H1 (cell line): ENCODE measurements around the gene CMYA5. TPM values are rescaled to one million over a fixed set of nuclear protein-coding genes. Genes with fewer than 3 reads are reported as not detected.

Experiments
- CTCF ChIA-PET: fragments of 300-600 bp; sonication (Branson Sonifier 250); formaldehyde crosslinking; loops from one replicate; lab custom pipeline; 2021; ENCODE audit not compliant: partially characterized antibody; lab: Charles Lee
- POLR2A ChIA-PET: fragments of 300-600 bp; sonication (Branson Sonifier 250); formaldehyde crosslinking; loops from one replicate; lab custom pipeline; 2021; ENCODE audit warnings: inconsistent platforms; ENCODE audit not compliant: partially characterized antibody; lab: Charles Lee
- DNase-seq, 2 experiments: peaks; one replicate each; pipeline versions ENCODE4 v3.0.0 to v3.0.0-alpha.2; 2010 to 2022; ENCODE audit warnings: low spot score in 2 of 2, low read depth in 1 of 2, mixed read lengths in 1 of 2
- FAIRE-seq: peaks from 2 replicates; lab custom pipeline; 2011; peaks lifted over from hg19 to GRCh38; lab: Jason Lieb, UNC
- H2AFZ ChIP-seq: 2 replicates; pipeline ENCODE4 v1.8.1; 2012; ENCODE audit warnings: low read length, inconsistent platforms
- H2AK5ac ChIP-seq: 2 replicates; pipeline ENCODE4 v1.6.1; 2013; ENCODE audit warnings: low read depth, low read length
- H2BK120ac ChIP-seq: replicated peaks from 2 replicates; pipeline ENCODE3; 2013; ENCODE audit warnings: low read depth, low read length, inconsistent platforms
- H2BK12ac ChIP-seq: 2 replicates; pipeline ENCODE4 v1.6.1; 2013; ENCODE audit warnings: low read depth, low read length
- H2BK15ac ChIP-seq: 2 replicates; pipeline ENCODE4 v1.6.1; 2013; ENCODE audit warnings: low read length
- H2BK20ac ChIP-seq: 2 replicates; pipeline ENCODE4 v1.6.1; 2013; ENCODE audit warnings: low read length
- H2BK5ac ChIP-seq: 2 replicates; pipeline ENCODE4 v1.6.1; 2013; ENCODE audit warnings: low read depth, low read length
- H3K14ac ChIP-seq: 2 replicates; pipeline ENCODE4 v1.6.1; 2013; ENCODE audit warnings: inconsistent platforms; ENCODE audit not compliant: insufficient read length
- H3K18ac ChIP-seq: 2 replicates; pipeline ENCODE4 v1.6.1; 2013; ENCODE audit warnings: low read length; ENCODE audit errors: extremely low read depth
- H3K23ac ChIP-seq: 2 replicates; pipeline ENCODE4 v1.6.1; 2013; ENCODE audit warnings: inconsistent platforms; ENCODE audit not compliant: insufficient read length
- H3K23me2 ChIP-seq: 2 replicates; pipeline ENCODE4 v1.6.1; 2013; ENCODE audit warnings: low read depth, low read length
- H3K27ac ChIP-seq: 2 replicates; pipeline ENCODE4 v1.6.1; 2011; ENCODE audit warnings: low read depth, low read length, inconsistent platforms
- H3K27me3 ChIP-seq, 4 experiments: replicated peaks in 1 of 4; 1 replicate in 1 of 4; 2 replicates in 3 of 4; pipeline versions ENCODE4 v1.6.1 to v1.8.1; 2011 to 2013; ENCODE audit warnings: low read length in 3 of 4, mild to moderate bottlenecking in 3 of 4, inconsistent platforms in 2 of 4, mixed read lengths in 2 of 4, moderate library complexity in 1 of 4; ENCODE audit not compliant: control insufficient read depth in 3 of 4, insufficient read depth in 3 of 4; ENCODE audit errors: extremely low read depth in 1 of 4
- H3K36me3 ChIP-seq, 4 experiments: 2 replicates each; pipeline versions ENCODE4 v1.6.1 to v1.8.1; 2011 to 2013; ENCODE audit warnings: mild to moderate bottlenecking in 4 of 4, low read length in 3 of 4, moderate library complexity in 2 of 4, control low read depth in 1 of 4, inconsistent platforms in 1 of 4; ENCODE audit not compliant: insufficient read depth in 4 of 4, control insufficient read depth in 2 of 4
- H3K4ac ChIP-seq: replicated peaks from 2 replicates; pipeline ENCODE3; 2013; ENCODE audit warnings: low read length, low read depth, mixed read lengths, inconsistent platforms; ENCODE audit not compliant: insufficient read length
- H3K4me1 ChIP-seq, 4 experiments: replicated peaks in 1 of 4; 1 replicate in 1 of 4; 2 replicates in 3 of 4; pipeline versions ENCODE4 v1.6.1 to v1.8.1; 2011 to 2013; ENCODE audit warnings: low read length in 3 of 4, inconsistent platforms in 2 of 4, mixed read lengths in 1 of 4; ENCODE audit not compliant: insufficient read depth in 4 of 4, control insufficient read depth in 3 of 4
- H3K4me2 ChIP-seq, 2 experiments: 2 replicates each; pipeline versions ENCODE4 v1.6.1 to v1.8.1; 2011 to 2013; ENCODE audit warnings: low read depth in 2 of 2, low read length in 2 of 2, control low read depth in 1 of 2, inconsistent platforms in 1 of 2, mild to moderate bottlenecking in 1 of 2; ENCODE audit not compliant: insufficient read depth in 1 of 2
- H3K4me3 ChIP-seq, 4 experiments: fragments of 200-600, 300-600 bp in 1 of 4; sonication (generic), shearing (Covaris generic), sonication (Bioruptor Twin) in 1 of 4; 2 replicates each; pipeline versions ENCODE4 v1.5.1 to v1.8.1; 2011 to 2016; ENCODE audit warnings: low read length in 4 of 4, low read depth in 3 of 4, control low read depth in 2 of 4, inconsistent platforms in 2 of 4, mild to moderate bottlenecking in 2 of 4, mixed read lengths in 1 of 4, moderate library complexity in 1 of 4; ENCODE audit not compliant: insufficient read depth in 2 of 4; ENCODE audit errors: extremely low read depth in 1 of 4
- H3K56ac ChIP-seq: replicated peaks from 2 replicates; pipeline ENCODE3; 2013; ENCODE audit warnings: low read depth, mild to moderate bottlenecking, mixed read lengths, low read length, inconsistent platforms; ENCODE audit not compliant: insufficient read length
- H3K79me1 ChIP-seq: 2 replicates; pipeline ENCODE4 v1.6.1; 2013; ENCODE audit warnings: low read depth, low read length, control low read depth
- H3K79me2 ChIP-seq, 2 experiments: 2 replicates each; pipeline versions ENCODE4 v1.6.1 to v1.8.1; 2012 to 2013; ENCODE audit warnings: low read length in 2 of 2, mild to moderate bottlenecking in 2 of 2, inconsistent platforms in 1 of 2; ENCODE audit not compliant: insufficient read depth in 2 of 2, control insufficient read depth in 1 of 2
- H3K9ac ChIP-seq, 4 experiments: replicated peaks in 1 of 4; 1 replicate in 1 of 4; 2 replicates in 3 of 4; pipeline versions ENCODE4 v1.6.1 to v1.8.1; 2011 to 2013; ENCODE audit warnings: low read depth in 3 of 4, low read length in 3 of 4, control low read depth in 2 of 4, mild to moderate bottlenecking in 2 of 4, moderate library complexity in 2 of 4, inconsistent platforms in 1 of 4; ENCODE audit errors: extremely low read depth in 1 of 4
- H3K9me3 ChIP-seq, 2 experiments: 2 replicates each; pipeline versions ENCODE4 v1.6.1 to v1.8.1; 2012 to 2013; ENCODE audit warnings: mild to moderate bottlenecking in 2 of 2, moderate library complexity in 2 of 2, control low read depth in 1 of 2, inconsistent platforms in 1 of 2, low read depth in 1 of 2, low read length in 1 of 2, mixed read lengths in 1 of 2; ENCODE audit not compliant: insufficient read depth in 2 of 2
- H4K20me1 ChIP-seq, 2 experiments: replicated peaks in 1 of 2; 2 replicates each; pipeline versions ENCODE3 to v1.8.1; 2011 to 2013; ENCODE audit warnings: inconsistent platforms in 2 of 2, low read length in 2 of 2, mild to moderate bottlenecking in 1 of 2; ENCODE audit not compliant: insufficient read depth in 2 of 2, control insufficient read depth in 1 of 2
- H4K5ac ChIP-seq: 2 replicates; pipeline ENCODE4 v1.6.1; 2013; ENCODE audit warnings: low read length, low read depth, mixed read lengths, inconsistent platforms; ENCODE audit not compliant: insufficient read length
- H4K8ac ChIP-seq: 2 replicates; pipeline ENCODE4 v1.8.0; 2013; ENCODE audit warnings: mild to moderate bottlenecking, moderate library complexity, low read length, inconsistent platforms; ENCODE audit not compliant: insufficient read depth; ENCODE audit errors: extremely low read depth
- H4K91ac ChIP-seq: replicated peaks from 2 replicates; pipeline ENCODE3; 2013; ENCODE audit warnings: low read length, mixed read lengths, inconsistent platforms; ENCODE audit not compliant: insufficient read length
- ASH2L ChIP-seq: fragments of 200-600, 300-600 bp; sonication (generic); IDR thresholded peaks from one replicate; pipeline ENCODE4 v1.7.1; 2017; ENCODE audit warnings: low read length
- CBX8 ChIP-seq: fragments of 300-800, 300-1000 bp; sonication (generic); IDR thresholded peaks from 2 replicates; pipeline ENCODE4 v1.7.1; 2016; ENCODE audit warnings: low read depth, low read length, borderline replicate concordance
- CTBP2 ChIP-seq: IDR thresholded peaks from 2 replicates; pipeline ENCODE4 v1.7.0; 2011; ENCODE audit warnings: borderline replicate concordance, mild to moderate bottlenecking, moderate library complexity, mixed read lengths, low read length; ENCODE audit not compliant: insufficient read depth, insufficient read length
- EGR1 ChIP-seq: IDR thresholded peaks from 2 replicates; pipeline ENCODE4 v1.6.1; 2011; ENCODE audit warnings: low read depth, low read length, borderline replicate concordance
- EZH2 ChIP-seq: fragments of 200-600 bp; sonication (generic); IDR thresholded peaks from 2 replicates; pipeline ENCODE4 v1.7.1; 2012; ENCODE audit warnings: low read depth, mild to moderate bottlenecking, moderate library complexity, low read length, inconsistent platforms; ENCODE audit not compliant: severe bottlenecking
- HDAC6 ChIP-seq: IDR thresholded peaks from one replicate; pipeline ENCODE4 v1.7.1; 2012; ENCODE audit warnings: low read depth, mild to moderate bottlenecking, inconsistent platforms, low read length, moderate library complexity
- MAFK ChIP-seq: IDR thresholded peaks from 2 replicates; pipeline ENCODE4 v1.6.1; 2012; ENCODE audit warnings: low read depth, mild to moderate bottlenecking, improper control_type of control experiment, low read length
- NANOG ChIP-seq: IDR thresholded peaks from 2 replicates; pipeline ENCODE4 v1.6.1; 2011; ENCODE audit warnings: low read length, low read depth, mild to moderate bottlenecking, inconsistent platforms; ENCODE audit not compliant: insufficient read depth, poor library complexity, severe bottlenecking
- SAP30 ChIP-seq: fragments of 300-600 bp; sonication (generic); IDR thresholded peaks from 2 replicates; pipeline ENCODE4 v1.7.1; 2012; ENCODE audit warnings: low read length, moderate library complexity, mild to moderate bottlenecking, inconsistent platforms; ENCODE audit not compliant: insufficient read depth, insufficient replicate concordance
- SIRT6 ChIP-seq: IDR thresholded peaks from one replicate; pipeline ENCODE4 v1.7.1; 2012; ENCODE audit warnings: low read length, inconsistent platforms
- SIX5 ChIP-seq: IDR thresholded peaks from 2 replicates; pipeline ENCODE4 v1.6.1; 2011; ENCODE audit warnings: mild to moderate bottlenecking, low read depth, low read length
- TAF7 ChIP-seq: optimal IDR thresholded peaks from 2 replicates; pipeline ENCODE3; 2011; ENCODE audit warnings: low read depth, mild to moderate bottlenecking, inconsistent platforms, low read length, moderate library complexity, borderline replicate concordance
- ZNF274 ChIP-seq: IDR thresholded peaks from 2 replicates; pipeline ENCODE4 v1.7.0; 2012; ENCODE audit warnings: low read length, borderline replicate concordance; ENCODE audit errors: extremely low read depth
- WGBS, 2 experiments: shearing (Covaris generic) in 1 of 2; methylation state at CpG; one replicate each; pipeline versions ENCODE4 v1.1.6 to v1.1.7; 2013 to 2015; ENCODE audit warnings: low lambda C conversion rate in 2 of 2, mixed read lengths in 2 of 2, inconsistent platforms in 1 of 2, low coverage in 1 of 2, missing lambda C conversion rate in 1 of 2; ENCODE audit not compliant: insufficient replicate concordance in 2 of 2, insufficient coverage in 1 of 2, insufficient read length in 1 of 2; ENCODE audit errors: extremely low coverage in 1 of 2, missing lambda C conversion rate in 1 of 2; 5-methylcytosine and 5-hydroxymethylcytosine counted together
- polyA plus RNA-seq, 7 experiments: library from polyadenylated mRNA; depleted of rRNA in 3 of 7; stranded (reverse) in 5 of 7; unstranded in 2 of 7; fragments of >200 nt in 5 of 7; fragments of 200-250 nt in 2 of 7; gene quantifications; 1 replicate in 5 of 7; 2 replicates in 1 of 7; 4 replicates in 1 of 7; pipeline versions ENCODE4 v1.2.1 to v1.2.3, GENCODE V29; 2011 to 2013; ENCODE audit warnings: missing spikeins in 2 of 7, mixed read lengths in 2 of 7
- total RNA-seq: library from RNA; stranded (reverse); fragmentation: NEBNext Ultra II Directional; extraction: Animal tissue kit (Norgen Biotek cat#: 25700); gene quantifications from 2 replicates; pipeline ENCODE4 v1.2.1, GENCODE V29; 2021
- TF ChIP-seq, protein P1 (sequence below): IDR thresholded peaks from 2 replicates; pipeline ENCODE4 v1.6.1; 2012; ENCODE audit warnings: inconsistent platforms

Gene CMYA5
- total and polyA plus RNA-seq, 2 of the 8 experiments (the other 6 are each of a cell fraction or from before 2014, with no cell fraction given) = 0.88 to 0.95 TPM

DNA sequence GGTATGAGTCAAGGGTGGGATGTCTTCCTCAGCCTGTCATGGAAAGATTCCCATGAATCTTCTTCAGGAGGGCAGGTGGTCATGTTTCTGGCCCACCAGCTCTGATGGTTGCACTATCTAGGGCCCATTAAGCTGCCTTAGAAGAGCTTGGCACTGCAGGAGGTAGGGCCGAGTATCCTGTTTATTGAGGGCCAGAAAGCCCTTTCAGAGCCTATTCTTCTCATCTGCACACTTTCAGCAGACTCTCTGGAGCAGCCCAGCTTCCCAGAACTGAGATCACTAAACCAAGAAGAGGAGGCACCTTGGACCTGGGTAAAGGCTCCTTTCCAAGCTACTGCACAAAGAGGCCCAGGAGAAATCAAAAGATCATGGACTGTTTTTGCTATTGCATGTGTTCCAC, 154.9 kb downstream of the CMYA5 start:
- no peaks in the 10 kb centered on the region for H3K27me3 ChIP-seq
- H3K79me2 ChIP-seq = no peaks in the 10 kb centered on the region
- H4K91ac ChIP-seq = no peak overlapping the region
- no peaks in the 10 kb centered on the region for H3K79me1 ChIP-seq
- no peak overlapping the region for H3K18ac ChIP-seq
- POLR2A ChIA-PET = no interaction called here
- no peak overlapping the region for H3K27ac ChIP-seq
- H3K4ac ChIP-seq = no peak overlapping the region
- no peaks in the 10 kb centered on the region for H4K20me1 ChIP-seq
- no peak overlapping the region for H3K9ac ChIP-seq
- 100% methylated on average over 1 of the region's 1 CpG; no CpG with 5 or more reads in 1 of the 2 experiments for WGBS, 2 experiments
- no peak overlapping the region for H2BK5ac ChIP-seq
- H3K56ac ChIP-seq = no peak overlapping the region
- no peak overlapping the region for H3K23ac ChIP-seq
- H2AK5ac ChIP-seq = no peak overlapping the region
- no peak overlapping the region for H3K14ac ChIP-seq
- no peak overlapping the region for H2BK12ac ChIP-seq
- FAIRE-seq (no peak), DNase-seq (peak in 1 of 2 experiments; percentile 11)
- no peaks in the 10 kb centered on the region for H3K9me3 ChIP-seq
- no peak overlapping the region for H2BK20ac ChIP-seq
- no peaks in the 10 kb centered on the region for H3K36me3 ChIP-seq
- CTCF ChIA-PET = interaction anchor here (0.6 to 3.0 kb wide), 4 partner anchors 13 to 932 kb away, joined by 3 to 10 read pairs (median 4); no protein-coding TSS in a partner anchor
- H3K4me1 ChIP-seq = no peaks in the 10 kb centered on the region
- H3K4me3 ChIP-seq = no peak overlapping the region
- H3K4me2 ChIP-seq = no peak overlapping the region
- no peak overlapping the region for H4K5ac ChIP-seq
- no peak overlapping the region for H2BK15ac ChIP-seq
- no peaks in the 10 kb centered on the region for H3K23me2 ChIP-seq
- no peak overlapping the region for H2BK120ac ChIP-seq
- H2AFZ ChIP-seq = no peak overlapping the region
- H4K8ac ChIP-seq = no peak overlapping the region
- TF ChIP-seq SIX5 = no peak
- TF ChIP-seq MAFK = no peak
- no peak for TF ChIP-seq EZH2
- no peak for TF ChIP-seq SAP30
- TF ChIP-seq EGR1 = no peak
- TF ChIP-seq CTBP2 = no peak
- TF ChIP-seq CBX8 = no peak
- TF ChIP-seq, protein P1, sequence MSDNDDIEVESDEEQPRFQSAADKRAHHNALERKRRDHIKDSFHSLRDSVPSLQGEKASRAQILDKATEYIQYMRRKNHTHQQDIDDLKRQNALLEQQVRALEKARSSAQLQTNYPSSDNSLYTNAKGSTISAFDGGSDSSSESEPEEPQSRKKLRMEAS = no peak
- TF ChIP-seq ZNF274 = no peak
- no peak for TF ChIP-seq SIRT6
- TF ChIP-seq TAF7 = no peak
- no peak for TF ChIP-seq NANOG
- TF ChIP-seq ASH2L = no peak
- TF ChIP-seq HDAC6 = no peak
